CD4-positive, alpha-beta memory T cell (primary cell): ENCODE data around the gene RASSF5. TPM values are rescaled to one million over a fixed set of nuclear protein-coding genes. Genes with fewer than 3 reads are reported as not detected.

Source experiments
- CTCF ChIA-PET: fragments of 350-600 bp; sonication (Branson Sonifier 250); formaldehyde crosslinking; loops from one replicate; lab custom pipeline; 2021; ENCODE audit warnings: inconsistent platforms; ENCODE audit not compliant: partially characterized antibody; lab: Charles Lee
- POLR2A ChIA-PET: fragments of 350-600 bp; sonication (Branson Sonifier 250); formaldehyde crosslinking; loops from one replicate; lab custom pipeline; 2021; ENCODE audit not compliant: partially characterized antibody; lab: Charles Lee
- DNase-seq, 5 donors: peaks; one replicate each; pipeline versions ENCODE4 v3.0.0 to v3.0.0-alpha.2; 2020 to 2022; ENCODE audit warnings: mixed read lengths in 1 of 5
- H3K27ac ChIP-seq: one replicate; pipeline ENCODE4 v1.7.0; 2013; ENCODE audit warnings: low read depth, low read length
- H3K27me3 ChIP-seq: 2 replicates; pipeline ENCODE4 v1.7.0; 2013; ENCODE audit warnings: mild to moderate bottlenecking, low read length, moderate library complexity; ENCODE audit not compliant: insufficient read depth
- H3K36me3 ChIP-seq: 2 replicates; pipeline ENCODE4 v1.7.0; 2013; ENCODE audit warnings: mild to moderate bottlenecking, low read length, moderate library complexity; ENCODE audit not compliant: insufficient read depth
- H3K4me1 ChIP-seq: 2 replicates; pipeline ENCODE4 v1.7.0; 2013; ENCODE audit warnings: mild to moderate bottlenecking, low read length, moderate library complexity; ENCODE audit not compliant: insufficient read depth
- H3K4me3 ChIP-seq, 2 donors: one replicate each; pipeline ENCODE4 v1.7.0; 2013; ENCODE audit warnings: low read length in 2 of 2, mild to moderate bottlenecking in 1 of 2
- H3K9me3 ChIP-seq, 2 donors: one replicate each; pipeline ENCODE4 v1.7.0; 2013; ENCODE audit warnings: low read length in 2 of 2, control low read depth in 1 of 2; ENCODE audit not compliant: control insufficient read depth in 1 of 2
- H3K27ac Mint-ChIP-seq, 7 donors: one replicate each; pipeline ENCODE4 v1.8.0; 2020 to 2021; ENCODE audit warnings: mixed read lengths in 7 of 7, mild to moderate bottlenecking in 6 of 7, inconsistent platforms in 3 of 7, moderate library complexity in 3 of 7
- H3K27me3 Mint-ChIP-seq, 2 donors: one replicate each; pipeline ENCODE4 v1.8.0; 2020 to 2021; ENCODE audit warnings: mixed read lengths in 2 of 2
- H3K36me3 Mint-ChIP-seq, 2 donors: one replicate each; pipeline ENCODE4 v1.8.0; 2020 to 2021; ENCODE audit warnings: mixed read lengths in 2 of 2, inconsistent platforms in 1 of 2, mild to moderate bottlenecking in 1 of 2
- H3K4me1 Mint-ChIP-seq, 4 donors: one replicate each; pipeline ENCODE4 v1.8.0; 2020 to 2021; ENCODE audit warnings: mixed read lengths in 4 of 4, mild to moderate bottlenecking in 1 of 4
- H3K4me3 Mint-ChIP-seq, 8 donors: one replicate each; pipeline ENCODE4 v1.8.0; 2020 to 2021; ENCODE audit warnings: mixed read lengths in 8 of 8, mild to moderate bottlenecking in 7 of 8, moderate library complexity in 6 of 8, inconsistent platforms in 3 of 8
- H3K9me3 Mint-ChIP-seq, 8 donors: one replicate each; pipeline ENCODE4 v1.8.0; 2020 to 2021; ENCODE audit warnings: mixed read lengths in 8 of 8, mild to moderate bottlenecking in 5 of 8, inconsistent platforms in 3 of 8, moderate library complexity in 1 of 8
- intact Hi-C: fragments of 100-400 bp; cut with micrococcal nuclease; formaldehyde crosslinking; loops from one replicate; pipeline ENCODE4 v1.15.1; 2023
- polyA plus RNA-seq, 2 donors: library from polyadenylated mRNA; unstranded; fragments of 300-500 nt; fragmentation: Illumina TruSeq; gene quantifications; one replicate each; pipeline ENCODE4 v1.2.3, GENCODE V29; 2021
- total RNA-seq, 2 experiments: library from RNA; stranded (reverse); gene quantifications; one replicate each; pipeline ENCODE4 v1.2.3, GENCODE V29; 2021

Gene RASSF5
- total and polyA plus RNA-seq, 4 experiments from 2014 or later: 186 to 298 (median 220) TPM

DNA sequence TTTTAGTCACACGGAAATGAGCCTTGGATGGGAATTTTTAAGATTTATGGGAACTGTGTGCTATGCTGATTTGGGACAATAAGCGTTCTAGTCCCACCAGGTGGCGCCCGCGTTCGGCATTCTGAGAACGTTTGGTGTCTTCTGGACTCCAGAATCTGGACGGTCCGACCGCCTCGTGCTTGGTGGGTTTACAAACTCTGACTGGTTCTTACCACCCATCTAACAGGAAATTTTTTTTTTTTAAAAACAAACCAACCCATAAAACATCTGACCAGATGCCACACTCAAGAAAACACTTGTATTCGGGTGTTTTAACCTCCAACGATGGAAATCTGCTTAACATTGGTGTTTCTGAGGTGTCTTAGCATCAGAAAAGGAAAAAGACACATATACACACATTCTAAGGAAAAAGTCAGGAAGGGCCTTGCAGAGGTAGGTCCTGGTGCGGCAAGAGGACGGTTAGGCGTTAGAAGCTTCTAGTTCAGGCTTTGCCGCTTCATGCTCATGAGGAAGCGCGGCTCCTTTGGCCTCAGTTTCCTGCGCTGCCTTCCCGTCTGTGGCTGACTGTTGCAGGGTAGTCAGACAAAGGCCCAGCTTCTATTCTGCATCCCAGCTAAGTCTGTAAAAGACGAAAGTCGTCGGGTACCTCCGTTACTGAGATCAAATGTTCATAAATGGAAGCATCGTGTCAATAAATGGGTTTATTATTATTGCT, 127.2 kb downstream of the RASSF5 start:
- intact Hi-C loops: loop anchor here (1.0 to 10.0 kb wide), 7 partner anchors 22 to 440 kb away; partner anchors contain the start of gene EIF2D
- POLR2A ChIA-PET: interaction anchor here (0.9 to 2.4 kb wide), 12 partner anchors 21 to 347 kb away, joined by 3 to 19 read pairs (median 4); partner anchors contain the start of genes EIF2D, FCMR and RASSF5

DNA sequence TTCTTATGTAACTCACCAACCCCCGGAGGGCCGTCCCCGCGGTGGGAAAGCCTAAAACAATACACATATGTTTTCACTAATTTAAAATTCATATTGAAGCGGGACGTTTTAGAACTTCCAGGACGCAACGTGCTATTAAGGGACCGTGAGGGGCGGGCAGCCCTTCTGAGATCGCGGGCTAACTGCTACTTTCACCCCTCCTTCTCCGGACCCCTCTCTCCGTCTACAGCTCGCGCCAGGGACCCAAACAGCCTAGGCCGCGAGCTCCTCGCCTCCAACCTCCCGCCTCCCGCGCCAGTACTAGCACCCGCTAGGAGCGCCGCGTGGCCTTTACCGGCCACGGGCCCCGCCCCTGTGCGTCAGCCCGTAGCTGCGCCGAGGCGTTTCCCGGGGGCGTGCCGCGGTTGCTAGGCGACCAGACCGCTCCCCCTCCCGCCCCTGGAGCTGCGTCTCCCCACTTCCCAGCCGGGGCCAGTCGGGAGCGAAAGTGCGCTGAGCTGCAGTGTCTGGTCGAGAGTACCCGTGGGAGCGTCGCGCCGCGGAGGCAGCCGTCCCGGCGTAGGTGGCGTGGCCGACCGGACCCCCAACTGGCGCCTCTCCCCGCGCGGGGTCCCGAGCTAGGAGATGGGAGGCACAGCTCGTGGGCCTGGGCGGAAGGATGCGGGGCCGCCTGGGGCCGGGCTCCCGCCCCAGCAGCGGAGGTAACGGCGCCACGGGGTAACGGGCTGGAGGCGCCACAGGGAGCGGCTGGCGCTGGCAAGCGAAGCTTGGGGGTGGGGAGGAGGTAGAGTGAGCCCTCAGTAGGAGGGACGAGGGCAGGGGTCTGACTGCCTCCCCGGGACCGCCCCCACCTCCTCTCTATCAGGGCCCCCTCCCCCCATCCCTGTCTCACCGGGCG, 128.0 kb downstream of the RASSF5 start, which contains the start of gene DYRK3:
Gene DYRK3, plus strand, starts transcription at position 457 of the 898 bp plus-strand sequence. Its CDS starts 168 bp downstream, at position 625.
- Histone ChIP-seq H3K4me1 (peaks cover 15% of the 10 kb centered on the region), H3K9me3 (no peaks in the 10 kb centered on the region), H3K27ac (peak within 1 kb of the TSS; percentile 48), H3K27me3 (no peaks in the 10 kb centered on the region), H3K36me3 (no peaks in the 10 kb centered on the region), H3K4me3 (peak within 1 kb of the TSS; percentile 37 to 87)
- peak; percentile 84 to 91 (median 87) for DNase-seq
- ChIA-PET CTCF (interaction anchor here (0.8 to 9.9 kb wide), 31 partner anchors 9 to 368 kb away, joined by 3 to 274 read pairs (median 4); partner anchors contain the start of genes EIF2D, IKBKE and MAPKAPK2), POLR2A (interaction anchor here (0.6 to 2.4 kb wide), 15 partner anchors 13 to 346 kb away, joined by 3 to 19 read pairs (median 3); partner anchors contain the start of genes EIF2D, FCMR and RASSF5)
- Mint-ChIP-seq H3K4me3 (peak within 1 kb of the TSS; percentile 87 to 96 (median 90)), H3K27me3 (peaks cover 4 to 7% of the 10 kb centered on the region in 2 donors), H3K27ac (peak within 1 kb of the TSS; percentile 85 to 96 (median 95)), H3K36me3 (no peaks in the 10 kb centered on the region), H3K9me3 (no peaks in the 10 kb centered on the region), H3K4me1 (peaks cover 8 to 26% (median 13%) of the 10 kb centered on the region in 4 donors)
- intact Hi-C loops: loop anchor here (1.0 to 10.0 kb wide), 5 partner anchors 23 to 439 kb away; partner anchors contain the start of gene EIF2D

More for the DNA sequence above, 127.2 kb downstream of the RASSF5 start:
- H3K27me3 Mint-ChIP-seq: peaks cover 4 to 8% of the 10 kb centered on the region in 2 donors
- peak overlapping the region; percentile 85 to 96 (median 95) for H3K27ac Mint-ChIP-seq
- no peaks in the 10 kb centered on the region for H3K36me3 Mint-ChIP-seq
- peak; percentile 45 to 74 (median 52) for DNase-seq
- no peaks in the 10 kb centered on the region for H3K9me3 Mint-ChIP-seq
- H3K9me3 ChIP-seq: no peaks in the 10 kb centered on the region
- CTCF ChIA-PET: interaction anchor here (0.8 to 9.9 kb wide), 33 partner anchors 8 to 369 kb away, joined by 3 to 274 read pairs (median 4); partner anchors contain the start of genes EIF2D, IKBKE and MAPKAPK2
- H3K4me1 ChIP-seq: peaks cover 15% of the 10 kb centered on the region
- no peaks in the 10 kb centered on the region for H3K36me3 ChIP-seq
- peaks cover 8 to 26% (median 13%) of the 10 kb centered on the region in 4 donors for H3K4me1 Mint-ChIP-seq
- peak overlapping the region; percentile 87 to 96 (median 90) for H3K4me3 Mint-ChIP-seq
- H3K27ac ChIP-seq: peak overlapping the region; percentile 48
- H3K4me3 ChIP-seq: peak overlapping the region; percentile 37 to 87
- no peaks in the 10 kb centered on the region for H3K27me3 ChIP-seq

GRCh38 chr1:206635978-206636345, 128.6 kb downstream of the RASSF5 start:
- Histone ChIP-seq H3K27me3 (no peaks in the 10 kb centered on the region), H3K27ac (peak overlapping the region; percentile 24), H3K9me3 (no peaks in the 10 kb centered on the region), H3K4me3 (peak overlapping the region; percentile 37 to 87), H3K4me1 (peaks cover 15% of the 10 kb centered on the region), H3K36me3 (no peaks in the 10 kb centered on the region)
- H3K4me1 Mint-ChIP-seq: peaks cover 8 to 26% (median 13%) of the 10 kb centered on the region in 4 donors
- no peaks in the 10 kb centered on the region for H3K9me3 Mint-ChIP-seq
- peaks cover 4 to 7% of the 10 kb centered on the region in 2 donors for H3K27me3 Mint-ChIP-seq
- ChIA-PET POLR2A (interaction anchor here (0.6 to 2.4 kb wide), 12 partner anchors 12 to 285 kb away, joined by 3 to 19 read pairs (median 4); partner anchors contain the start of genes EIF2D, FCMR and RASSF5), CTCF (interaction anchor here (1.0 to 9.9 kb wide), 15 partner anchors 9 to 346 kb away, joined by 3 to 274 read pairs (median 6); partner anchors contain the start of genes EIF2D and MAPKAPK2)
- H3K27ac Mint-ChIP-seq: peak overlapping the region in 6 of 7 donors; percentile 46 to 85 (median 67)
- no peaks in the 10 kb centered on the region for H3K36me3 Mint-ChIP-seq
- H3K4me3 Mint-ChIP-seq: peak overlapping the region; percentile 69 to 95 (median 79)
- DNase-seq: peak in 2 of 5 donors; percentile 14 to 23
- intact Hi-C loops: loop anchor here (1.0 to 10.0 kb wide), 5 partner anchors 24 to 439 kb away; partner anchors contain the start of gene EIF2D

GRCh38 chr1:206636671-206637070, 129.3 kb downstream of the RASSF5 start:
- H3K27ac ChIP-seq: no peak overlapping the region
- Mint-ChIP-seq H3K9me3 (no peaks in the 10 kb centered on the region), H3K4me3 (peak overlapping the region in 2 of 8 donors; percentile 14 to 33), H3K36me3 (no peaks in the 10 kb centered on the region), H3K27ac (peak overlapping the region in 2 of 7 donors; percentile 2 to 5), H3K4me1 (peaks cover 8 to 26% (median 13%) of the 10 kb centered on the region in 4 donors), H3K27me3 (peaks cover 4 to 5% of the 10 kb centered on the region in 2 donors)
- no peak overlapping the region for H3K4me3 ChIP-seq
- H3K36me3 ChIP-seq: no peaks in the 10 kb centered on the region
- ChIA-PET CTCF (interaction anchor here (0.9 to 5.4 kb wide), 5 partner anchors 10 to 91 kb away, joined by 3 to 30 read pairs (median 9); partner anchors contain the start of gene EIF2D), POLR2A (interaction anchor here (2.4 kb wide), 1 partner anchor 24 kb away, joined by 19 read pairs; the partner anchor contains the start of gene EIF2D)
- no peaks in the 10 kb centered on the region for H3K27me3 ChIP-seq
- intact Hi-C loops: loop anchor here (10.0 kb wide), 1 partner anchor 438 kb away; no protein-coding TSS in a partner anchor
- H3K9me3 ChIP-seq: no peaks in the 10 kb centered on the region
- peaks cover 15% of the 10 kb centered on the region for H3K4me1 ChIP-seq
- DNase-seq: no peak

GRCh38 chr1:206637605-206638004, 130.3 kb downstream of the RASSF5 start:
- H3K27ac ChIP-seq: no peak overlapping the region
- peak overlapping the region in 3 of 7 donors; percentile 2 to 81 (median 20) for H3K27ac Mint-ChIP-seq

More at GRCh38 chr1:206637605-206638004, 130.3 kb downstream of the RASSF5 start:
- Mint-ChIP-seq H3K4me3 (peak overlapping the region in 1 of 8 donors; percentile 0), H3K9me3 (no peaks in the 10 kb centered on the region), H3K4me1 (peaks cover 8 to 26% (median 13%) of the 10 kb centered on the region in 4 donors), H3K27me3 (peaks cover 2 to 3% of the 10 kb centered on the region in 2 donors), H3K36me3 (no peaks in the 10 kb centered on the region)
- DNase-seq: no peak
- no peaks in the 10 kb centered on the region for H3K36me3 ChIP-seq
- CTCF ChIA-PET: interaction anchor here (0.6 to 5.4 kb wide), 5 partner anchors 10 to 92 kb away, joined by 3 to 30 read pairs (median 6); partner anchors contain the start of gene EIF2D
- no peak overlapping the region for H3K4me3 ChIP-seq
- H3K27me3 ChIP-seq: no peaks in the 10 kb centered on the region
- intact Hi-C loops: loop anchor here (10.0 kb wide), 1 partner anchor 437 kb away; no protein-coding TSS in a partner anchor
- H3K9me3 ChIP-seq: no peaks in the 10 kb centered on the region
- POLR2A ChIA-PET: no interaction called here
- H3K4me1 ChIP-seq: peaks cover 15% of the 10 kb centered on the region
